Esophagus squamous epithelium (tissue), 4 donors: Measurements from ENCODE around the gene ZG16.
"Not testable (repeated sequence)": the region's sequence is repeated elsewhere in the genome, so short reads cannot be mapped to it uniquely, and the experiment has no call there.

ENCODE experiments used
- POLR2A ChIP-seq, 4 donors: fragments of 450-650 bp; IDR thresholded peaks; one replicate each; pipeline ENCODE4 v1.6.1; 2017; ENCODE audit warnings: antibody characterized with exemption in 4 of 4, mild to moderate bottlenecking in 4 of 4, moderate library complexity in 3 of 4
- TF ChIP-seq, protein P1 (sequence below), 6 experiments: fragments of 450-650 bp in 4 of 6; fragments of 200-600 bp in 2 of 6; sonication (generic) in 2 of 6; IDR thresholded peaks; one replicate each; pipeline ENCODE4 v1.5.1; 2016 to 2019; ENCODE audit warnings: antibody characterized with exemption in 6 of 6, mild to moderate bottlenecking in 4 of 6, moderate library complexity in 4 of 6

DNA sequence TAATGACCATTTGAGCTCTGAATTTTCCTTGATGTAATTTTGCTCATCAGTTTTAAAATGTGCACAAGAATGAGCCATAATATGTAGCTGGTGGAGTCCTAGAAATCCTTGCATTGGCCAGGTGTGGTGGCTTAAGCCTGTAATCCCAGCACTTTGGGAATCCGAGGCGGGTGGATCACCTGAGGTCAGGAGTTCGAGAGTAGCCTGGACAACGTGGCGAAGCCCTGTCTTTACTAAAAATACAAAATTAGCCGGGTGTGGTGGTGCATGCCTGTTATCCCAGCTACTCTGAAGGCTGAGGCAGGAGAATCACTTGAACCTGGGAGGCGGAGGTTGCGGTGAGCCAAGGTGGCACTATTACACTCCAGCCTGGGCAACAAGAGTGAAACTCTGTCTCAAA is 21.0 kb upstream of the ZG16 start:
- TF ChIP-seq, protein P1, sequence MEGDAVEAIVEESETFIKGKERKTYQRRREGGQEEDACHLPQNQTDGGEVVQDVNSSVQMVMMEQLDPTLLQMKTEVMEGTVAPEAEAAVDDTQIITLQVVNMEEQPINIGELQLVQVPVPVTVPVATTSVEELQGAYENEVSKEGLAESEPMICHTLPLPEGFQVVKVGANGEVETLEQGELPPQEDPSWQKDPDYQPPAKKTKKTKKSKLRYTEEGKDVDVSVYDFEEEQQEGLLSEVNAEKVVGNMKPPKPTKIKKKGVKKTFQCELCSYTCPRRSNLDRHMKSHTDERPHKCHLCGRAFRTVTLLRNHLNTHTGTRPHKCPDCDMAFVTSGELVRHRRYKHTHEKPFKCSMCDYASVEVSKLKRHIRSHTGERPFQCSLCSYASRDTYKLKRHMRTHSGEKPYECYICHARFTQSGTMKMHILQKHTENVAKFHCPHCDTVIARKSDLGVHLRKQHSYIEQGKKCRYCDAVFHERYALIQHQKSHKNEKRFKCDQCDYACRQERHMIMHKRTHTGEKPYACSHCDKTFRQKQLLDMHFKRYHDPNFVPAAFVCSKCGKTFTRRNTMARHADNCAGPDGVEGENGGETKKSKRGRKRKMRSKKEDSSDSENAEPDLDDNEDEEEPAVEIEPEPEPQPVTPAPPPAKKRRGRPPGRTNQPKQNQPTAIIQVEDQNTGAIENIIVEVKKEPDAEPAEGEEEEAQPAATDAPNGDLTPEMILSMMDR (IDR thresholded peaks at IDR 0.05) = not testable (repeated sequence)
- TF ChIP-seq POLR2A (IDR thresholded peaks at IDR 0.05) = not testable (repeated sequence)
